Uterus (tissue), 4 donors: ENCODE results near the gene MFAP5. TPM values are rescaled to one million over a fixed set of nuclear protein-coding genes. Genes with fewer than 3 reads are reported as not detected.
"Not testable (repeated sequence)": the region's sequence is repeated elsewhere in the genome, so short reads cannot be mapped to it uniquely, and the experiment has no call there.

Experiments
- DNase-seq, 2 donors: peaks; one replicate each; pipeline ENCODE4 v3.0.0-alpha.2; 2019 to 2020
- H3K27ac ChIP-seq, 2 donors: fragments of 200-600 bp; sonication (generic); 1 replicate in 1 of 2; 2 replicates in 1 of 2; pipeline ENCODE4 v1.5.1; 2016 to 2018
- H3K27me3 ChIP-seq, 2 donors: fragments of 200-600 bp; sonication (generic); one replicate each; pipeline ENCODE4 v1.5.1; 2018 to 2019; ENCODE audit warnings: control low read depth in 1 of 2
- H3K36me3 ChIP-seq, 2 donors: fragments of 200-600 bp; sonication (generic); one replicate each; pipeline ENCODE4 v1.5.1; 2019; ENCODE audit warnings: control low read depth in 1 of 2
- H3K4me1 ChIP-seq, 2 donors: fragments of 200-600 bp; sonication (generic); one replicate each; pipeline ENCODE4 v1.5.1; 2018 to 2019; ENCODE audit warnings: control low read depth in 1 of 2
- H3K4me3 ChIP-seq, 2 donors: fragments of 200-600 bp; sonication (generic); 1 replicate in 1 of 2; 2 replicates in 1 of 2; pipeline ENCODE4 v1.5.1; 2018 to 2019; ENCODE audit warnings: mild to moderate bottlenecking in 1 of 2
- H3K9me3 ChIP-seq, 2 donors: fragments of 200-600 bp; sonication (generic); one replicate each; pipeline ENCODE4 v1.5.1; 2019; ENCODE audit warnings: control low read depth in 1 of 2
- CTCF ChIP-seq, 4 experiments: fragments of 200-600 bp in 2 of 4; fragments of 450-650 bp in 2 of 4; sonication (generic) in 2 of 4; IDR thresholded peaks; one replicate each; pipeline ENCODE4 v1.5.1; 2016 to 2019; ENCODE audit warnings: antibody characterized with exemption in 4 of 4, mild to moderate bottlenecking in 2 of 4, moderate library complexity in 1 of 4
- POLR2A ChIP-seq, 2 donors: fragments of 450-650 bp; IDR thresholded peaks; one replicate each; pipeline ENCODE4 v1.6.1; 2016; ENCODE audit warnings: antibody characterized with exemption in 2 of 2, mild to moderate bottlenecking in 1 of 2, moderate library complexity in 1 of 2
- intact Hi-C: fragments of 100-400 bp; cut with DNase I; formaldehyde crosslinking; loops from one replicate; pipeline ENCODE4 v1.15.1; 2023; ENCODE audit warnings: low total_unique reads
- total RNA-seq, 4 donors: library from RNA; depleted of rRNA in 3 of 4; stranded (reverse); fragments of >200 nt in 3 of 4; gene quantifications; one replicate each; pipeline versions ENCODE4 v1.1.0 to v1.2.4, GENCODE V29; 2014 to 2023
- donor health status: DM: yes; HTN: yes; CAD: no.

Gene MFAP5
- total RNA-seq, 4 donors from 2014 or later, result 36.8 to 259 (median 151) TPM

GRCh38 chr12:8630131-8630530 lies 32.5 kb downstream of the MFAP5 start:
- Histone ChIP-seq H3K4me3 (no peak overlapping the region), H3K27ac (no peak overlapping the region), H3K27me3 (no peaks in the 10 kb centered on the region), H3K4me1 (no peaks in the 10 kb centered on the region), H3K9me3 (no peaks in the 10 kb centered on the region), H3K36me3 (no peaks in the 10 kb centered on the region)
- no peak for TF ChIP-seq CTCF (IDR thresholded peaks at IDR 0.05)
- TF ChIP-seq POLR2A (IDR thresholded peaks at IDR 0.05), result no peak
- intact Hi-C loops, result no loop called here
- DNase-seq, result no peak

DNA sequence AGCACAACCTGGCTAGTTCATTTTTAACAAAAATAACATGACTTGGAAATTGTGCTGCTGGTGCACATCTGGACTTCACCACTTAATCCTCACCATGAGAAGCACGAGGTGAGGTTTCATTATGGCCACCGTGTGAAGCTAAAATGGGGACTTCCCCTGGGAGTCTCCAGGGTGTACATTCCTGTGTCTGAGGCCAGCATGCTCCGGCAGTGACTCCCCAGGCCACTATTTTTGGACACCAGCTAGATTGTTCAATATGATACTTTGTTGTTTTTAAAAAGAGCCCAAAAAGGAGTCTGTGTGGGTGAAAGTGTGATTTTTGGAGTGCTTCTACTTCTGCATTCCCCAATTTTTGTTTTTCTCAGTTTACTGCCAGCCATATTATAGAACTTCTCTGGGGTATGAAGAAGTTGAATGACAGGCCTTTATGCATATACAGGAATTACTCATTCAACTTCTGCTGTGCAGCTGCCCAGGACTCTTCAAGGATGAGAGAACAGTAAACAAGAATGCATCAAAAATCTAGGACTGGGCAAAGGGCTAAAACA lies 33.1 kb downstream of the MFAP5 start:
- TF ChIP-seq POLR2A (IDR thresholded peaks at IDR 0.05), result no peak
- Histone ChIP-seq H3K36me3 (no peaks in the 10 kb centered on the region), H3K27ac (no peak overlapping the region), H3K4me1 (no peaks in the 10 kb centered on the region), H3K9me3 (no peaks in the 10 kb centered on the region), H3K4me3 (no peak overlapping the region), H3K27me3 (no peaks in the 10 kb centered on the region)
- no peak for DNase-seq
- intact Hi-C loops, result no loop called here

DNA sequence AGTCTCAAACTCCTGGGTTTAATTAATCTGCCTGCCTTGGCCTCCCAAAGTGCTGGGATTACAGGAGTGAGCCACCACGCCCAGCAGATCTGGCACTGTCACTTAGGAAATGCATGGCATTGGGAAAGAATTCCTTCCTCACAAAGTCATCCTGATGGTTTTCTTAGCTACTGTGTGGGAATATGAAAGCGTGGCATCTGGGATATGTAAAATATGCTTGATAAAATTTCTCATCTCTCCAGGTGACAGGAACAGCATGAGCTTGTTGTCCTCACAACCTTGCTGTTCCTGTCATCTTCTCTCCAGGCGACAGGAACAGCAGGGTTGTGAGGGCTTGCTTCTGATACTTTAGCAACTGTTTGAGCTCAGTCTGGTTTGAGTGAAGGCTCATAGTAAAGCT lies 33.9 kb downstream of the MFAP5 start:
- no peak overlapping the region for H3K27ac ChIP-seq

GRCh38 chr12:8624750-8625149 lies 37.9 kb downstream of the MFAP5 start:
- H3K4me3 ChIP-seq, H3K27ac ChIP-seq, H3K9me3 ChIP-seq, H3K4me1 ChIP-seq, H3K27me3 ChIP-seq, DNase-seq, intact Hi-C loops, H3K36me3 ChIP-seq: not testable (repeated sequence)

More for the DNA sequence above, 33.9 kb downstream of the MFAP5 start:
- Histone ChIP-seq H3K27me3 (no peaks in the 10 kb centered on the region), H3K4me3 (no peak overlapping the region), H3K36me3 (no peaks in the 10 kb centered on the region), H3K9me3 (no peaks in the 10 kb centered on the region), H3K4me1 (no peaks in the 10 kb centered on the region)
- DNase-seq, result no peak
- TF ChIP-seq POLR2A (IDR thresholded peaks at IDR 0.05) (no peak), CTCF (IDR thresholded peaks at IDR 0.05) (no peak)
- intact Hi-C loops, result no loop called here

DNA sequence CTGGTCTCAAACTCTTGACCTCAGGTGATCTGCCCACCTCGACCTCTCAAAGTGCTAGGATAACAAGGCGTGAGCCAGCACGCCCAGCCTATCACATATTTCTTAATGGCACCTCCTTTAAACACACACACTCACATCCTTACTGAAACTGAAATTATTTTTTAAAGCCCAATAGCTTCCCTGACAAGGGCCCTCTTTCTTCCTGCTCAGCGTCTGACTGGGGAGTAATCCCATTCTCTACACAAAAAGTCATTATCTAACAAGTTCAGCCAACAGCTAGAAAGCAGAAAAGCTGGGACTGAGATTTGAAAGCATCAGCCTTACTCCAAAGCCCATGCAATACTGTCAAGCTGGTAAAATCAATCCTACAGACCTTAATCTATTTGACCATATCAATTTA lies 40.0 kb downstream of the MFAP5 start:
- Histone ChIP-seq H3K36me3 (no peaks in the 10 kb centered on the region), H3K27me3 (no peaks in the 10 kb centered on the region), H3K27ac (no peak overlapping the region), H3K9me3 (no peaks in the 10 kb centered on the region), H3K4me3 (no peak overlapping the region), H3K4me1 (no peaks in the 10 kb centered on the region)
- intact Hi-C loops, result no loop called here
- no peak for TF ChIP-seq POLR2A (IDR thresholded peaks at IDR 0.05)
- no peak for TF ChIP-seq CTCF (IDR thresholded peaks at IDR 0.05)
- no peak for DNase-seq

DNA sequence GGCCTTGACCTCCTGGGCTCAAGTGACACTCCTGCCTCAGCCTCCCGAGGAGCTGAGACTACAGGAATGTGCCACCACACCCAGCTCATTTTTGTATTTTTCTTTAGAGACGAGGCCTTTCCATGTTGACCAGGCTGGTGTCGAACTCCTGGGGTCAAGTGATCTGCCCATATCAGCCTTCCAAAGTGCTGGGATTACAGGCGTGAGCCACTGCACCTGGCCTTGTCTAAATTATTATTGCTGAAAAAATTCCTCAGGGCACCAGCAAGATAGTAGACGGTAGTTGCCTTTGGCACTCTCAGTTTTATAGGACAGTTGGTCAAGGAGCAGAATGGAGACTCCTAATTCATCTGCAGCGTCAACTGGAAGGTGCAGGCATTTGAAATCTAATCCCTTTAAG lies 47.4 kb downstream of the MFAP5 start:
- no peaks in the 10 kb centered on the region for H3K9me3 ChIP-seq
- no peaks in the 10 kb centered on the region for H3K36me3 ChIP-seq
- no peak overlapping the region for H3K4me3 ChIP-seq
- intact Hi-C loops, result no loop called here
- no peaks in the 10 kb centered on the region for H3K4me1 ChIP-seq
- no peak overlapping the region for H3K27ac ChIP-seq
- TF ChIP-seq POLR2A (IDR thresholded peaks at IDR 0.05) (no peak), CTCF (IDR thresholded peaks at IDR 0.05) (no peak)
- H3K27me3 ChIP-seq, result no peaks in the 10 kb centered on the region
- no peak for DNase-seq

- DNase-seq, intact Hi-C loops, H3K27ac ChIP-seq: not testable (repeated sequence)
Measured at GRCh38 chr12:8613881-8614280, 48.7 kb downstream of the MFAP5 start.

More at GRCh38 chr12:8613881-8614280, 48.7 kb downstream of the MFAP5 start:
- not testable (repeated sequence) for H3K36me3 ChIP-seq, H3K9me3 ChIP-seq, H3K27me3 ChIP-seq, H3K4me1 ChIP-seq, H3K4me3 ChIP-seq
